ENCODE results near the gene P2RX2. TPM values are rescaled to one million over a fixed set of nuclear protein-coding genes. Genes with fewer than 3 reads are reported as not detected.

P2RX2 gene
- total and polyA plus RNA-seq, 2 experiments from 2014 or later, result 1.1 to 1.7 TPM

DNA sequence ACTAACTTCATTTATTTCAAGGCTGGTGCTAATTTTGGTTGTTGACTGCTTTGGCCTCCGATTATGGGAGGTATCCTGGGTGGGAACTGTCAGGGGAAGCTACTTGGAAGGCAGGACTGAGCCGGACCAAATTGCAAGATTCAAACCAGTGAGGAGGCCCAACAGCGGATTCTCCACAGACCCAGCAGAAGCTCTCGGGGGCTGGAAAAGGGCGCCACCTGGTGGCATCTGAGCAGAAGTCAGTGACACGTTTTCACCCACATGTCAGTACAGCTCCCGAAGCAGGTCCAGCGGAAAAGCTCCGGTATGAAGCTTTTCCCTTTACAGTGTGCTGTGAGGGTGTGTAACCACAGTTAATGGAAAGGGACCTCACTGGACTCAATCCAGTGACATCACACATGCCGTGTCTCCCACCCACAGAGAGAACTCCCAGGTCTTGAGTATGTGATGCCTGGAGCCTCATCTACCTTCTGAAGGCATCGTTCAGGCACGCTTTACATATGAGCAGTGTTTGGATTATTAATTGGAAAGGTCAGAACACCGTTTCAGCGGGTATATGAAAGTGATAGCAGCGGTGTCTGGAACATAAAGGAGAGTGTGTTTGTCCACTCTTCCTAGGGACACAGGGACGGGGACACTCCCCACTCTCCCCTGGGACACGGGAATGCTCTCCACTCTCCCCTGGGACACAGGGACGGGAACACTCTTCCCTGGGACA is 3.6 kb upstream of the P2RX2 start:
- no peak overlapping the region for H3K4me3 Mint-ChIP-seq

More for the DNA sequence above, 3.6 kb upstream of the P2RX2 start:
- Mint-ChIP-seq H3K9me3 (peaks cover 49% of the 10 kb centered on the region), H3K36me3 (ENCODE audit: low read depth) (peaks cover 12% of the 10 kb centered on the region), H3K27me3 (ENCODE audit: insufficient read depth, low read depth, poor library complexity) (peaks cover 76% of the 10 kb centered on the region), H3K4me1 (peaks cover 5% of the 10 kb centered on the region; the same call in 2 of the 3 replicates), H3K27ac (no peak overlapping the region)
- Histone ChIP-seq H3K4me2 (no peak overlapping the region), H3F3A (replicated peaks; ENCODE audit: low read depth) (0 out of 2 replicates have a peak, but pooled peaks cover 3% of the 10 kb centered on the region), H3K9me2 (ENCODE audit: insufficient read depth) (no peaks in the 10 kb centered on the region), H2AFZ (no peak overlapping the region), H3K27me3 (ENCODE audit: insufficient read depth) (peaks cover 87% of the 10 kb centered on the region), H3K4me3 (no peak overlapping the region), H3K36me3 (ENCODE audit: insufficient read depth) (no peaks in the 10 kb centered on the region), H3K27ac (ENCODE audit: low read depth) (no peak overlapping the region), H3K79me2 (replicated peaks; ENCODE audit: insufficient read depth) (no peaks in the 10 kb centered on the region), H4K20me1 (replicated peaks; ENCODE audit: insufficient read depth) (0 out of 2 replicates have a peak, but pooled peaks cover 4% of the 10 kb centered on the region), H3K4me1 (ENCODE audit: insufficient read depth) (peaks cover 6% of the 10 kb centered on the region; the same call in 1 of the 2 replicates)
- ATAC-seq (peak; percentile 69), DNase-seq (ENCODE audit: low spot score) (peak; percentile 92)
- no peak for TF ChIP-seq JUNB (IDR thresholded peaks at IDR 0.05; ENCODE audit: unreplicated experiment)
- TF ChIP-seq, protein P1, sequence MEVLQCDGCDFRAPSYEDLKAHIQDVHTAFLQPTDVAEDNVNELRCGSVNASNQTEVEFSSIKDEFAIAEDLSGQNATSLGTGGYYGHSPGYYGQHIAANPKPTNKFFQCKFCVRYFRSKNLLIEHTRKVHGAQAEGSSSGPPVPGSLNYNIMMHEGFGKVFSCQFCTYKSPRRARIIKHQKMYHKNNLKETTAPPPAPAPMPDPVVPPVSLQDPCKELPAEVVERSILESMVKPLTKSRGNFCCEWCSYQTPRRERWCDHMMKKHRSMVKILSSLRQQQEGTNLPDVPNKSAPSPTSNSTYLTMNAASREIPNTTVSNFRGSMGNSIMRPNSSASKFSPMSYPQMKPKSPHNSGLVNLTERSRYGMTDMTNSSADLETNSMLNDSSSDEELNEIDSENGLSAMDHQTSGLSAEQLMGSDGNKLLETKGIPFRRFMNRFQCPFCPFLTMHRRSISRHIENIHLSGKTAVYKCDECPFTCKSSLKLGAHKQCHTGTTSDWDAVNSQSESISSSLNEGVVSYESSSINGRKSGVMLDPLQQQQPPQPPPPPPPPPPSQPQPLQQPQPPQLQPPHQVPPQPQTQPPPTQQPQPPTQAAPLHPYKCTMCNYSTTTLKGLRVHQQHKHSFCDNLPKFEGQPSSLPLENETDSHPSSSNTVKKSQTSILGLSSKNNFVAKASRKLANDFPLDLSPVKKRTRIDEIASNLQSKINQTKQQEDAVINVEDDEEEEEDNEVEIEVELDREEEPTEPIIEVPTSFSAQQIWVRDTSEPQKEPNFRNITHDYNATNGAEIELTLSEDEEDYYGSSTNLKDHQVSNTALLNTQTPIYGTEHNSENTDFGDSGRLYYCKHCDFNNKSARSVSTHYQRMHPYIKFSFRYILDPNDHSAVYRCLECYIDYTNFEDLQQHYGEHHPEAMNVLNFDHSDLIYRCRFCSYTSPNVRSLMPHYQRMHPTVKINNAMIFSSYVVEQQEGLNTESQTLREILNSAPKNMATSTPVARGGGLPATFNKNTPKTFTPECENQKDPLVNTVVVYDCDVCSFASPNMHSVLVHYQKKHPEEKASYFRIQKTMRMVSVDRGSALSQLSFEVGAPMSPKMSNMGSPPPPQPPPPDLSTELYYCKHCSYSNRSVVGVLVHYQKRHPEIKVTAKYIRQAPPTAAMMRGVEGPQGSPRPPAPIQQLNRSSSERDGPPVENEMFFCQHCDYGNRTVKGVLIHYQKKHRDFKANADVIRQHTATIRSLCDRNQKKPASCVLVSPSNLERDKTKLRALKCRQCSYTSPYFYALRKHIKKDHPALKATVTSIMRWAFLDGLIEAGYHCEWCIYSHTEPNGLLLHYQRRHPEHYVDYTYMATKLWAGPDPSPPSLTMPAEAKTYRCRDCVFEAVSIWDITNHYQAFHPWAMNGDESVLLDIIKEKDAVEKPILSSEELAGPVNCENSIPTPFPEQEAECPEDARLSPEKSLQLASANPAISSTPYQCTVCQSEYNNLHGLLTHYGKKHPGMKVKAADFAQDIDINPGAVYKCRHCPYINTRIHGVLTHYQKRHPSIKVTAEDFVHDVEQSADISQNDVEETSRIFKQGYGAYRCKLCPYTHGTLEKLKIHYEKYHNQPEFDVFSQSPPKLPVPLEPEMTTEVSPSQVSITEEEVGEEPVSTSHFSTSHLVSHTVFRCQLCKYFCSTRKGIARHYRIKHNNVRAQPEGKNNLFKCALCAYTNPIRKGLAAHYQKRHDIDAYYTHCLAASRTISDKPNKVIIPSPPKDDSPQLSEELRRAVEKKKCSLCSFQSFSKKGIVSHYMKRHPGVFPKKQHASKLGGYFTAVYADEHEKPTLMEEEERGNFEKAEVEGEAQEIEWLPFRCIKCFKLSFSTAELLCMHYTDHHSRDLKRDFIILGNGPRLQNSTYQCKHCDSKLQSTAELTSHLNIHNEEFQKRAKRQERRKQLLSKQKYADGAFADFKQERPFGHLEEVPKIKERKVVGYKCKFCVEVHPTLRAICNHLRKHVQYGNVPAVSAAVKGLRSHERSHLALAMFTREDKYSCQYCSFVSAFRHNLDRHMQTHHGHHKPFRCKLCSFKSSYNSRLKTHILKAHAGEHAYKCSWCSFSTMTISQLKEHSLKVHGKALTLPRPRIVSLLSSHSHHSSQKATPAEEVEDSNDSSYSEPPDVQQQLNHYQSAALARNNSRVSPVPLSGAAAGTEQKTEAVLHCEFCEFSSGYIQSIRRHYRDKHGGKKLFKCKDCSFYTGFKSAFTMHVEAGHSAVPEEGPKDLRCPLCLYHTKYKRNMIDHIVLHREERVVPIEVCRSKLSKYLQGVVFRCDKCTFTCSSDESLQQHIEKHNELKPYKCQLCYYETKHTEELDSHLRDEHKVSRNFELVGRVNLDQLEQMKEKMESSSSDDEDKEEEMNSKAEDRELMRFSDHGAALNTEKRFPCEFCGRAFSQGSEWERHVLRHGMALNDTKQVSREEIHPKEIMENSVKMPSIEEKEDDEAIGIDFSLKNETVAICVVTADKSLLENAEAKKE (CRISPR knock-in tag; IDR thresholded peaks at IDR 0.05), result no peak
- TF ChIP-seq STAT1 (IDR thresholded peaks at IDR 0.05; ENCODE audit: unreplicated experiment), result no peak
- TF ChIP-seq EZH2 (IDR thresholded peaks at IDR 0.05; ENCODE audit: low read depth, unreplicated experiment), result peak; percentile 33
- TF ChIP-seq, protein P2, sequence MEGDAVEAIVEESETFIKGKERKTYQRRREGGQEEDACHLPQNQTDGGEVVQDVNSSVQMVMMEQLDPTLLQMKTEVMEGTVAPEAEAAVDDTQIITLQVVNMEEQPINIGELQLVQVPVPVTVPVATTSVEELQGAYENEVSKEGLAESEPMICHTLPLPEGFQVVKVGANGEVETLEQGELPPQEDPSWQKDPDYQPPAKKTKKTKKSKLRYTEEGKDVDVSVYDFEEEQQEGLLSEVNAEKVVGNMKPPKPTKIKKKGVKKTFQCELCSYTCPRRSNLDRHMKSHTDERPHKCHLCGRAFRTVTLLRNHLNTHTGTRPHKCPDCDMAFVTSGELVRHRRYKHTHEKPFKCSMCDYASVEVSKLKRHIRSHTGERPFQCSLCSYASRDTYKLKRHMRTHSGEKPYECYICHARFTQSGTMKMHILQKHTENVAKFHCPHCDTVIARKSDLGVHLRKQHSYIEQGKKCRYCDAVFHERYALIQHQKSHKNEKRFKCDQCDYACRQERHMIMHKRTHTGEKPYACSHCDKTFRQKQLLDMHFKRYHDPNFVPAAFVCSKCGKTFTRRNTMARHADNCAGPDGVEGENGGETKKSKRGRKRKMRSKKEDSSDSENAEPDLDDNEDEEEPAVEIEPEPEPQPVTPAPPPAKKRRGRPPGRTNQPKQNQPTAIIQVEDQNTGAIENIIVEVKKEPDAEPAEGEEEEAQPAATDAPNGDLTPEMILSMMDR (conservative IDR thresholded peaks at IDR 0.05; ENCODE audit: low read depth in 2 of 2), result peak; percentile 92 to 94
- TF ChIP-seq, protein P3, sequence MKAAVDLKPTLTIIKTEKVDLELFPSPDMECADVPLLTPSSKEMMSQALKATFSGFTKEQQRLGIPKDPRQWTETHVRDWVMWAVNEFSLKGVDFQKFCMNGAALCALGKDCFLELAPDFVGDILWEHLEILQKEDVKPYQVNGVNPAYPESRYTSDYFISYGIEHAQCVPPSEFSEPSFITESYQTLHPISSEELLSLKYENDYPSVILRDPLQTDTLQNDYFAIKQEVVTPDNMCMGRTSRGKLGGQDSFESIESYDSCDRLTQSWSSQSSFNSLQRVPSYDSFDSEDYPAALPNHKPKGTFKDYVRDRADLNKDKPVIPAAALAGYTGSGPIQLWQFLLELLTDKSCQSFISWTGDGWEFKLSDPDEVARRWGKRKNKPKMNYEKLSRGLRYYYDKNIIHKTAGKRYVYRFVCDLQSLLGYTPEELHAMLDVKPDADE (IDR thresholded peaks at IDR 0.05), result no peak
